ENCODE results near the gene TM9SF2. TPM values are rescaled to one million over a fixed set of nuclear protein-coding genes. Genes with fewer than 3 reads are reported as not detected.

Gene TM9SF2
- total RNA-seq, 1 experiment from 2014 or later: 84.0 TPM

DNA sequence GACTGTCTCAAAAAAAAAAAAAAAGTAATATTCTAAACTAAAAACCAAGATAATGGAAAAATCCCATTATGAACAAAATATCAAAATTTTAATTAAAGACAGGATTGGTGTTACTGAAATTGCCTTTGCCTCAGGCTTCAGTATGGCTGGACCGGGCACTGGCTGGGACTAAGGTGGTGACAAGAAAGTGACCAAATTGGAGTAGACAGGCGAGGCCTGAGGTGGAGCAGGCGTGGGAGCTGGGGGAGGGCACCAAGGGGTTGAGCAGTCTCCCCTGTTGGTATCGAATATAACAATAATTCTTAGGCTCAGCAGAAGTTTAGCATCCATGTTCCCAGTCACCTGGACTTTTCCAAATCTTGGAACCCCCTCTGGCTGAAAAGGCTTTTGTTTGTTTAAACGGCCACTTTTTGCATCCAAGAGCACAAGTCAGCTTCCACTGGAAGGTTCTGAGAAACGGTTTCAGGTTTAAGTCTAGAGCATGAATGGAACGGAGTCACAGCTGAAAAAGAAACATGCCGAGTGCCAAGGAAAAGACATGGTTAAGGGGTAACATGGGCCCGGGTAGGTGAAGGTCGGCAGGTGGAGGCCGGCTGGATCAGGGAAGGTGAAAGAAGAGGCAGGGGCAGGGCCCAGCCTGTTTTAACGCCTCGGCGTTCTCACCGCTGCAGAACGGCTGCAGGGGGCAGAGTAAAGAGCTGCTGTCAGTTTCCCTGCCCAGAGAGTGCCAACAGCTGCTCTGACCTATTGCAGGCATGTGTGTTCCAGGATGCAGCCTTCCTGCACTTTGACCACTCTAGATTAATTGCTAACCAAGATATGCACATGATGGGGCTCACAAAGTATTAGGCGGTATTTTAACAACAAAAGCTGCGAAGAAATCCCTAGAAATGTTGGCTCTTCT, 104.4 kb downstream of the TM9SF2 start:
- Mint-ChIP-seq H3K9me3 (no peaks in the 10 kb centered on the region), H3K27ac (peak overlapping the region; percentile 50; the same call in 1 of the 2 replicates), H3K36me3 (peaks cover 5% of the 10 kb centered on the region; the same call in 1 of the 2 replicates), H3K4me3 (peak overlapping the region; percentile 77), H3K27me3 (ENCODE audit: low read depth) (no peaks in the 10 kb centered on the region), H3K4me1 (peaks cover 32% of the 10 kb centered on the region)
- DNase-seq (ENCODE audit: low spot score): peak; percentile 60
- no peak for TF ChIP-seq ZNF317 (CRISPR knock-in tag; IDR thresholded peaks at IDR 0.05; ENCODE audit: borderline replicate concordance, low read depth)
- TF ChIP-seq, protein P1, sequence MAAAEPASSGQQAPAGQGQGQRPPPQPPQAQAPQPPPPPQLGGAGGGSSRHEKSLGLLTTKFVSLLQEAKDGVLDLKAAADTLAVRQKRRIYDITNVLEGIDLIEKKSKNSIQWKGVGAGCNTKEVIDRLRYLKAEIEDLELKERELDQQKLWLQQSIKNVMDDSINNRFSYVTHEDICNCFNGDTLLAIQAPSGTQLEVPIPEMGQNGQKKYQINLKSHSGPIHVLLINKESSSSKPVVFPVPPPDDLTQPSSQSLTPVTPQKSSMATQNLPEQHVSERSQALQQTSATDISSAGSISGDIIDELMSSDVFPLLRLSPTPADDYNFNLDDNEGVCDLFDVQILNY (CRISPR knock-in tag; IDR thresholded peaks at IDR 0.05): no peak
- POLR2A ChIA-PET: interaction anchor here (0.8 kb wide), 2 partner anchors 352 to 375 kb away, joined by 3 read pairs; no protein-coding TSS in a partner anchor
- CTCF ChIA-PET: interaction anchor here (0.6 to 2.1 kb wide), 13 partner anchors 9 to 1375 kb away, joined by 3 to 11 read pairs (median 4); no protein-coding TSS in a partner anchor
- ATAC-seq: peak; percentile 67

DNA sequence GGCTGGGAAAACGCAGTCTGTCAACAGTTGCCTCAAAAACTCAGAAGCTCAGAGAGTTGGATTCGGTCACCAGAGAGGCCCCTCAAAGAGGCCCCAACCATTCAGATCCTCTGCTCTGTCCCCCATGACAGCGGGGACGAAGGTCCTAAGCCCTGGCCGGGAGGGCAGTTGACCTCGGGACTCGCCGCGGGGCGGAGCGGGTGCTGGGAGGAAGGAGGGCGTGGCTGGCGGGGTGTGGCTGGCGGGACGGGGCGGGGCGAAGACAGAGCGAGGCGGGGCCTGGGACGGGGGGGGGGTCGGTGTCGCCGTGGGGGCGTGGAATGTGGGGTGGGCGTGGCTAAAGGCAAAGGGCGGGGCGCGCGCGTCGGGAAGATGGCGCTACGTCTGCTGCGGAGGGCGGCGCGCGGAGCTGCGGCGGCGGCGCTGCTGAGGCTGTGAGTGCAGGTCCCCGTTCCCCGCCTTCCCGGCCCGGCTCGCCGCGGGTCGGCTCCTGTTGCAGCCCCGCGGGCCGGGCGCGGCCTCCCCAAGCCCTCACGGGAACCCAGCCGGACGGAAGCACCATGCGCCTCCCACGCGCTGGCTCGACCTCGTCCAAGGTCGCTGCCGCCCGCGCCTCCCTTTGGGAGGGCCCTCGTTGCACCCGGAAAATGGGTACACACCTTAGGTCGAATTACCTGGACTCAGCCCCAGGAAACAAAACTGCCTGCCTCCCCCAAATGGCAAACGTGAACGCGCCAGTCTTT, 105.2 kb downstream of the TM9SF2 start, which contains the start of gene CLYBL:
CLYBL (plus strand) TSS at position 367 of the 743 bp plus-strand sequence.
- peak within 1 kb of the TSS; percentile 85 for H3K27ac Mint-ChIP-seq
- H3K4me3 Mint-ChIP-seq: peak within 1 kb of the TSS; percentile 79
- peak; percentile 89 for ATAC-seq
- H3K27me3 Mint-ChIP-seq (ENCODE audit: low read depth): no peaks in the 10 kb centered on the region
- ChIA-PET POLR2A (interaction anchor here (0.8 kb wide), 2 partner anchors 351 to 374 kb away, joined by 3 read pairs; no protein-coding TSS in a partner anchor), CTCF (interaction anchor here (0.6 to 2.1 kb wide), 17 partner anchors 8 to 1374 kb away, joined by 3 to 11 read pairs (median 4); no protein-coding TSS in a partner anchor)
- peaks cover 5% of the 10 kb centered on the region; the same call in 1 of the 2 replicates for H3K36me3 Mint-ChIP-seq
- DNase-seq (ENCODE audit: low spot score): peak; percentile 90
- no peaks in the 10 kb centered on the region for H3K9me3 Mint-ChIP-seq
- H3K4me1 Mint-ChIP-seq: peaks cover 28% of the 10 kb centered on the region
- TF ChIP-seq, protein P2, sequence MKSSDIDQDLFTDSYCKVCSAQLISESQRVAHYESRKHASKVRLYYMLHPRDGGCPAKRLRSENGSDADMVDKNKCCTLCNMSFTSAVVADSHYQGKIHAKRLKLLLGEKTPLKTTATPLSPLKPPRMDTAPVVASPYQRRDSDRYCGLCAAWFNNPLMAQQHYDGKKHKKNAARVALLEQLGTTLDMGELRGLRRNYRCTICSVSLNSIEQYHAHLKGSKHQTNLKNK (CRISPR knock-in tag; IDR thresholded peaks at IDR 0.05): no peak
- TF ChIP-seq TP53 (CRISPR knock-in tag; IDR thresholded peaks at IDR 0.05): peak; percentile 95
- TF ChIP-seq, protein P3, sequence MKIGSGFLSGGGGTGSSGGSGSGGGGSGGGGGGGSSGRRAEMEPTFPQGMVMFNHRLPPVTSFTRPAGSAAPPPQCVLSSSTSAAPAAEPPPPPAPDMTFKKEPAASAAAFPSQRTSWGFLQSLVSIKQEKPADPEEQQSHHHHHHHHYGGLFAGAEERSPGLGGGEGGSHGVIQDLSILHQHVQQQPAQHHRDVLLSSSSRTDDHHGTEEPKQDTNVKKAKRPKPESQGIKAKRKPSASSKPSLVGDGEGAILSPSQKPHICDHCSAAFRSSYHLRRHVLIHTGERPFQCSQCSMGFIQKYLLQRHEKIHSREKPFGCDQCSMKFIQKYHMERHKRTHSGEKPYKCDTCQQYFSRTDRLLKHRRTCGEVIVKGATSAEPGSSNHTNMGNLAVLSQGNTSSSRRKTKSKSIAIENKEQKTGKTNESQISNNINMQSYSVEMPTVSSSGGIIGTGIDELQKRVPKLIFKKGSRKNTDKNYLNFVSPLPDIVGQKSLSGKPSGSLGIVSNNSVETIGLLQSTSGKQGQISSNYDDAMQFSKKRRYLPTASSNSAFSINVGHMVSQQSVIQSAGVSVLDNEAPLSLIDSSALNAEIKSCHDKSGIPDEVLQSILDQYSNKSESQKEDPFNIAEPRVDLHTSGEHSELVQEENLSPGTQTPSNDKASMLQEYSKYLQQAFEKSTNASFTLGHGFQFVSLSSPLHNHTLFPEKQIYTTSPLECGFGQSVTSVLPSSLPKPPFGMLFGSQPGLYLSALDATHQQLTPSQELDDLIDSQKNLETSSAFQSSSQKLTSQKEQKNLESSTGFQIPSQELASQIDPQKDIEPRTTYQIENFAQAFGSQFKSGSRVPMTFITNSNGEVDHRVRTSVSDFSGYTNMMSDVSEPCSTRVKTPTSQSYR (CRISPR knock-in tag; IDR thresholded peaks at IDR 0.05): no peak
- TF ChIP-seq, protein P4, sequence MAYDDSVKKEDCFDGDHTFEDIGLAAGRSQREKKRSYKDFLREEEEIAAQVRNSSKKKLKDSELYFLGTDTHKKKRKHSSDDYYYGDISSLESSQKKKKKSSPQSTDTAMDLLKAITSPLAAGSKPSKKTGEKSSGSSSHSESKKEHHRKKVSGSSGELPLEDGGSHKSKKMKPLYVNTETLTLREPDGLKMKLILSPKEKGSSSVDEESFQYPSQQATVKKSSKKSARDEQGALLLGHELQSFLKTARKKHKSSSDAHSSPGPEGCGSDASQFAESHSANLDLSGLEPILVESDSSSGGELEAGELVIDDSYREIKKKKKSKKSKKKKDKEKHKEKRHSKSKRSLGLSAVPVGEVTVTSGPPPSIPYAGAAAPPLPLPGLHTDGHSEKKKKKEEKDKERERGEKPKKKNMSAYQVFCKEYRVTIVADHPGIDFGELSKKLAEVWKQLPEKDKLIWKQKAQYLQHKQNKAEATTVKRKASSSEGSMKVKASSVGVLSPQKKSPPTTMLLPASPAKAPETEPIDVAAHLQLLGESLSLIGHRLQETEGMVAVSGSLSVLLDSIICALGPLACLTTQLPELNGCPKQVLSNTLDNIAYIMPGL (CRISPR knock-in tag; IDR thresholded peaks at IDR 0.05): peak; percentile 66; the same call in 1 of the 2 replicates
- TF ChIP-seq, protein P5, sequence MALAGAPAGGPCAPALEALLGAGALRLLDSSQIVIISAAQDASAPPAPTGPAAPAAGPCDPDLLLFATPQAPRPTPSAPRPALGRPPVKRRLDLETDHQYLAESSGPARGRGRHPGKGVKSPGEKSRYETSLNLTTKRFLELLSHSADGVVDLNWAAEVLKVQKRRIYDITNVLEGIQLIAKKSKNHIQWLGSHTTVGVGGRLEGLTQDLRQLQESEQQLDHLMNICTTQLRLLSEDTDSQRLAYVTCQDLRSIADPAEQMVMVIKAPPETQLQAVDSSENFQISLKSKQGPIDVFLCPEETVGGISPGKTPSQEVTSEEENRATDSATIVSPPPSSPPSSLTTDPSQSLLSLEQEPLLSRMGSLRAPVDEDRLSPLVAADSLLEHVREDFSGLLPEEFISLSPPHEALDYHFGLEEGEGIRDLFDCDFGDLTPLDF (CRISPR knock-in tag; IDR thresholded peaks at IDR 0.05): no peak
- no peak for TF ChIP-seq NR1H2 (CRISPR knock-in tag; IDR thresholded peaks at IDR 0.05)
- no peak for TF ChIP-seq KAT7 (CRISPR knock-in tag; IDR thresholded peaks at IDR 0.05; ENCODE audit: borderline replicate concordance)
- TF ChIP-seq, protein P6, sequence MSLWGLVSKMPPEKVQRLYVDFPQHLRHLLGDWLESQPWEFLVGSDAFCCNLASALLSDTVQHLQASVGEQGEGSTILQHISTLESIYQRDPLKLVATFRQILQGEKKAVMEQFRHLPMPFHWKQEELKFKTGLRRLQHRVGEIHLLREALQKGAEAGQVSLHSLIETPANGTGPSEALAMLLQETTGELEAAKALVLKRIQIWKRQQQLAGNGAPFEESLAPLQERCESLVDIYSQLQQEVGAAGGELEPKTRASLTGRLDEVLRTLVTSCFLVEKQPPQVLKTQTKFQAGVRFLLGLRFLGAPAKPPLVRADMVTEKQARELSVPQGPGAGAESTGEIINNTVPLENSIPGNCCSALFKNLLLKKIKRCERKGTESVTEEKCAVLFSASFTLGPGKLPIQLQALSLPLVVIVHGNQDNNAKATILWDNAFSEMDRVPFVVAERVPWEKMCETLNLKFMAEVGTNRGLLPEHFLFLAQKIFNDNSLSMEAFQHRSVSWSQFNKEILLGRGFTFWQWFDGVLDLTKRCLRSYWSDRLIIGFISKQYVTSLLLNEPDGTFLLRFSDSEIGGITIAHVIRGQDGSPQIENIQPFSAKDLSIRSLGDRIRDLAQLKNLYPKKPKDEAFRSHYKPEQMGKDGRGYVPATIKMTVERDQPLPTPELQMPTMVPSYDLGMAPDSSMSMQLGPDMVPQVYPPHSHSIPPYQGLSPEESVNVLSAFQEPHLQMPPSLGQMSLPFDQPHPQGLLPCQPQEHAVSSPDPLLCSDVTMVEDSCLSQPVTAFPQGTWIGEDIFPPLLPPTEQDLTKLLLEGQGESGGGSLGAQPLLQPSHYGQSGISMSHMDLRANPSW (CRISPR knock-in tag; conservative IDR thresholded peaks at IDR 0.05; ENCODE audit: low read depth): peak; percentile 94; the same call in 1 of the 2 replicates
- TF ChIP-seq, protein P7, sequence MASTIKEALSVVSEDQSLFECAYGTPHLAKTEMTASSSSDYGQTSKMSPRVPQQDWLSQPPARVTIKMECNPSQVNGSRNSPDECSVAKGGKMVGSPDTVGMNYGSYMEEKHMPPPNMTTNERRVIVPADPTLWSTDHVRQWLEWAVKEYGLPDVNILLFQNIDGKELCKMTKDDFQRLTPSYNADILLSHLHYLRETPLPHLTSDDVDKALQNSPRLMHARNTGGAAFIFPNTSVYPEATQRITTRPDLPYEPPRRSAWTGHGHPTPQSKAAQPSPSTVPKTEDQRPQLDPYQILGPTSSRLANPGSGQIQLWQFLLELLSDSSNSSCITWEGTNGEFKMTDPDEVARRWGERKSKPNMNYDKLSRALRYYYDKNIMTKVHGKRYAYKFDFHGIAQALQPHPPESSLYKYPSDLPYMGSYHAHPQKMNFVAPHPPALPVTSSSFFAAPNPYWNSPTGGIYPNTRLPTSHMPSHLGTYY (CRISPR knock-in tag; IDR thresholded peaks at IDR 0.05): no peak
- TF ChIP-seq RORB (CRISPR knock-in tag; IDR thresholded peaks at IDR 0.05): no peak
- TF ChIP-seq, protein P8, sequence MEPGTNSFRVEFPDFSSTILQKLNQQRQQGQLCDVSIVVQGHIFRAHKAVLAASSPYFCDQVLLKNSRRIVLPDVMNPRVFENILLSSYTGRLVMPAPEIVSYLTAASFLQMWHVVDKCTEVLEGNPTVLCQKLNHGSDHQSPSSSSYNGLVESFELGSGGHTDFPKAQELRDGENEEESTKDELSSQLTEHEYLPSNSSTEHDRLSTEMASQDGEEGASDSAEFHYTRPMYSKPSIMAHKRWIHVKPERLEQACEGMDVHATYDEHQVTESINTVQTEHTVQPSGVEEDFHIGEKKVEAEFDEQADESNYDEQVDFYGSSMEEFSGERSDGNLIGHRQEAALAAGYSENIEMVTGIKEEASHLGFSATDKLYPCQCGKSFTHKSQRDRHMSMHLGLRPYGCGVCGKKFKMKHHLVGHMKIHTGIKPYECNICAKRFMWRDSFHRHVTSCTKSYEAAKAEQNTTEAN (CRISPR knock-in tag; IDR thresholded peaks at IDR 0.05): no peak
- no peak for TF ChIP-seq MXD4 (CRISPR knock-in tag; IDR thresholded peaks at IDR 0.05; ENCODE audit: borderline replicate concordance)

Data from WTC11 (cell line).